CD4-positive, CD25-positive, alpha-beta regulatory T cell (primary cell): ENCODE measurements around the gene BPIFB3. TPM values are rescaled to one million over a fixed set of nuclear protein-coding genes. Genes with fewer than 3 reads are reported as not detected.
"Not testable (repeated sequence)": the region's sequence is repeated elsewhere in the genome, so short reads cannot be mapped to it uniquely, and the experiment has no call there.

Experiments used
- ATAC-seq, 2 donors: fragments of 150-1000 bp; cut with Tn5 transposase; one replicate each; pipeline ENCODE4 v1.10.0; 2021; ENCODE audit warnings: low read depth in 2 of 2, moderate number of reproducible peaks in 2 of 2, moderate library complexity in 1 of 2
- DNase-seq, 3 donors: peaks; one replicate each; pipeline versions ENCODE4 v3.0.0 to v3.0.0-alpha.2; 2012 to 2022; ENCODE audit warnings: mixed read lengths in 1 of 3
- H3K27ac ChIP-seq: one replicate; pipeline ENCODE4 v1.7.0; 2013; ENCODE audit warnings: mild to moderate bottlenecking, low read length; ENCODE audit not compliant: insufficient read depth, poor library complexity, severe bottlenecking
- H3K27me3 ChIP-seq: one replicate; pipeline ENCODE4 v1.7.0; 2013; ENCODE audit warnings: low read length; ENCODE audit not compliant: control insufficient read depth, insufficient read depth
- H3K36me3 ChIP-seq: one replicate; pipeline ENCODE4 v1.7.0; 2013; ENCODE audit warnings: mild to moderate bottlenecking, low read length, moderate library complexity; ENCODE audit not compliant: control insufficient read depth, insufficient read depth
- H3K4me1 ChIP-seq: 2 replicates; pipeline ENCODE4 v1.7.0; 2013; ENCODE audit warnings: mild to moderate bottlenecking, low read length; ENCODE audit not compliant: insufficient read depth, control insufficient read depth, poor library complexity, severe bottlenecking
- H3K4me3 ChIP-seq: one replicate; pipeline ENCODE4 v1.7.0; 2013; ENCODE audit warnings: low read depth, mild to moderate bottlenecking, low read length, moderate library complexity
- H3K9me3 ChIP-seq, 2 experiments: 1 replicate in 1 of 2; 2 replicates in 1 of 2; pipeline ENCODE4 v1.7.0; 2013; ENCODE audit warnings: low read length in 2 of 2, mild to moderate bottlenecking in 1 of 2, moderate library complexity in 1 of 2; ENCODE audit not compliant: control insufficient read depth in 2 of 2
- H3K27ac Mint-ChIP-seq, 3 donors: one replicate each; pipeline ENCODE4 v1.8.0; 2020 to 2022; ENCODE audit warnings: mild to moderate bottlenecking in 3 of 3, mixed read lengths in 3 of 3, moderate library complexity in 2 of 3
- H3K27me3 Mint-ChIP-seq: one replicate; pipeline ENCODE4 v1.8.0; 2022; ENCODE audit warnings: mild to moderate bottlenecking, mixed read lengths
- H3K36me3 Mint-ChIP-seq: one replicate; pipeline ENCODE4 v1.8.0; 2020; ENCODE audit warnings: mixed read lengths
- H3K4me1 Mint-ChIP-seq, 4 donors: one replicate each; pipeline ENCODE4 v1.8.0; 2020 to 2022; ENCODE audit warnings: mixed read lengths in 4 of 4, mild to moderate bottlenecking in 1 of 4
- H3K4me3 Mint-ChIP-seq, 4 donors: one replicate each; pipeline ENCODE4 v1.8.0; 2020 to 2022; ENCODE audit warnings: mild to moderate bottlenecking in 4 of 4, mixed read lengths in 4 of 4, moderate library complexity in 3 of 4
- H3K9me3 Mint-ChIP-seq, 7 donors: one replicate each; pipeline ENCODE4 v1.8.0; 2020 to 2022; ENCODE audit warnings: mixed read lengths in 7 of 7, mild to moderate bottlenecking in 3 of 7, moderate library complexity in 2 of 7
- polyA plus RNA-seq, 4 donors: library from polyadenylated mRNA; unstranded; fragments of 300-500 nt; fragmentation: Illumina TruSeq; gene quantifications; one replicate each; pipeline ENCODE4 v1.2.3, GENCODE V29; 2021
- total RNA-seq: library from RNA; stranded (reverse); gene quantifications from one replicate; pipeline ENCODE4 v1.2.3, GENCODE V29; 2022

The BPIFB3 gene
- total and polyA plus RNA-seq, 5 donors from 2014 or later: not detected

DNA sequence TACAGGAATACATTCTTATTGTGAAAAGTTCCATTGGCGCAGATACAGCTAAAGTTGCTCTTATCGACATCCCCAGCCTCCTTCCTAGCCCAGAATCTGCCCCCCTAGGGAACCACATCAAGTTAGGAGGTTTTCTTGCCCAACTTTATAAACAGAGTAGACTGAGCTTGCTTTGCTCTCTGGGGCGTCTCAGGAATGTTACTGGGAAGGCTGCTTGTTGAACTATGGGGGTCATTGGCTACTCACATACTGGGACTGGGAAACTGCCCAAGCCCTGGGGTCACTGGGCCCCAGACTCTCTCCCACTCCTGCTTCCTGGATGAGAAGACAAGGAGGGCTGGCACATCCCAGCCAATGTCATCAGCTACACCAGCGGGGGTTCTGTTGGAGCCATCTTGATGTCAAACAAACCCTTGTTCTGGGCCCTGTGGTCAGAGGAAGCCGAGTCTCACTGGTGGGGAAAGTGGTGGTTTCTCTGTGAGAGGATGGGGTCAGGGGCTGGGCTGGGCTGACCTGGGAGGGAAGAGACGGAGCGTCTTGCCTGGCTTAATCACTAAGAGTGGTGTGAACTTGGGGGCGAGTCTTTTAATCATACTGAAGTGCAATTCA lies 51.7 kb downstream of the BPIFB3 start:
- Histone ChIP-seq H3K27me3 (no peaks in the 10 kb centered on the region), H3K36me3 (no peaks in the 10 kb centered on the region), H3K4me3 (no peak overlapping the region), H3K27ac (no peak overlapping the region), H3K9me3 (no peaks in the 10 kb centered on the region), H3K4me1 (no peaks in the 10 kb centered on the region)
- no peaks in the 10 kb centered on the region for H3K36me3 Mint-ChIP-seq
- no peak for ATAC-seq
- H3K4me1 Mint-ChIP-seq: no peaks in the 10 kb centered on the region
- no peak overlapping the region for H3K27ac Mint-ChIP-seq
- no peak for DNase-seq
- no peaks in the 10 kb centered on the region for H3K9me3 Mint-ChIP-seq
- peaks cover 10% of the 10 kb centered on the region for H3K27me3 Mint-ChIP-seq
- no peak overlapping the region for H3K4me3 Mint-ChIP-seq

DNA sequence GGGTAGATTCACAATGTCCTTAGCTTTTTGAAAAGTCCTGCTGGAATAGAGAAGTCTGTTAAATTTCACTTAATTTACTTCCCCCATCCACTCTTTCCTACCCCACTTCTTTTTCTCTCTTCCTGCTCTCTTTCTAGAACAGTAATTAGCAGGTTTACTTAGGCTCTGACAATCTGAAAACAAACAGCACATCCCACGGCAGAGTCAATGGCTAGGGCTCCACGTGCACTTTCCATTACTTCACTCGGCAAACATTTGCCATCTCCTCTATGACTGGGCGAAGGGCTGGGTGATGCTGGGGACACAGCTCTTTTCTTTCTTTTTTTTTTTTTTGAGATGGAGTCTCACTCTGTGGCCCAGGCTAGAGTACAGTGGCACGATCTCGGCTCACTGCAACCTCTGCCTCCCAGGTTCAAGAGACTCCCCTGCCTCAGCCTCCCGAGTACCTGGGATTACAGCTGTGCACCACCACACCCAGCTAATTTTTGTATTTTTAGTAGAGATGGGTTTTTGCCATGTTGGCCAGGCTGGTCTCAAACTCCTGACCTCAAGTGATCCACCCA lies 52.4 kb downstream of the BPIFB3 start:
- H3K4me3 Mint-ChIP-seq, H3K9me3 Mint-ChIP-seq, H3K4me1 Mint-ChIP-seq, H3K27me3 ChIP-seq, H3K4me1 ChIP-seq, H3K4me3 ChIP-seq, H3K36me3 Mint-ChIP-seq, H3K27ac Mint-ChIP-seq, H3K27ac ChIP-seq, H3K36me3 ChIP-seq, ATAC-seq, DNase-seq, H3K27me3 Mint-ChIP-seq, H3K9me3 ChIP-seq: not testable (repeated sequence)

DNA sequence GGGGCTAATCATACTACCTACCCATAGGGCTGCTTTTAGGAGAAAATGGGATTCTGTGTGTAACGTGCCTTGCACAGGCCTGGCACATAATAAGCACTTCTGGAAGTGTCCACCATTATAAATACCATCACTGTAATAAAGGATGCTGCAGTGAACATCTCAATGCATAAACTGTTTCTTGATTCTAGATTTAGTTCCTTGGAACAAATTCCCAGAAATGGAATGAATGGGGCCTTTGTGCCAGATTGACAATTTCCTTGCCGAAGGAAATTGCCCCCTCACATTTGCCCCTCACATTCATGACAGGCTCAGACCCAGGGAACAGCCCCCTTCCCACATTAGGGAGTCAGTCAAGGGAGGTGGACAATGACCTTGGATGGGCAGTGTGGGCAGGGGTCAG lies 55.0 kb downstream of the BPIFB3 start:
- no peaks in the 10 kb centered on the region for H3K9me3 ChIP-seq
- H3K36me3 ChIP-seq: no peaks in the 10 kb centered on the region
- Mint-ChIP-seq H3K4me3 (no peak overlapping the region), H3K36me3 (no peaks in the 10 kb centered on the region), H3K4me1 (no peaks in the 10 kb centered on the region), H3K9me3 (no peaks in the 10 kb centered on the region), H3K27ac (no peak overlapping the region), H3K27me3 (peaks cover 11% of the 10 kb centered on the region)
- ATAC-seq: no peak
- H3K27me3 ChIP-seq: no peaks in the 10 kb centered on the region
- H3K4me1 ChIP-seq: no peaks in the 10 kb centered on the region
- no peak for DNase-seq
- H3K4me3 ChIP-seq: no peak overlapping the region
- no peak overlapping the region for H3K27ac ChIP-seq

DNA sequence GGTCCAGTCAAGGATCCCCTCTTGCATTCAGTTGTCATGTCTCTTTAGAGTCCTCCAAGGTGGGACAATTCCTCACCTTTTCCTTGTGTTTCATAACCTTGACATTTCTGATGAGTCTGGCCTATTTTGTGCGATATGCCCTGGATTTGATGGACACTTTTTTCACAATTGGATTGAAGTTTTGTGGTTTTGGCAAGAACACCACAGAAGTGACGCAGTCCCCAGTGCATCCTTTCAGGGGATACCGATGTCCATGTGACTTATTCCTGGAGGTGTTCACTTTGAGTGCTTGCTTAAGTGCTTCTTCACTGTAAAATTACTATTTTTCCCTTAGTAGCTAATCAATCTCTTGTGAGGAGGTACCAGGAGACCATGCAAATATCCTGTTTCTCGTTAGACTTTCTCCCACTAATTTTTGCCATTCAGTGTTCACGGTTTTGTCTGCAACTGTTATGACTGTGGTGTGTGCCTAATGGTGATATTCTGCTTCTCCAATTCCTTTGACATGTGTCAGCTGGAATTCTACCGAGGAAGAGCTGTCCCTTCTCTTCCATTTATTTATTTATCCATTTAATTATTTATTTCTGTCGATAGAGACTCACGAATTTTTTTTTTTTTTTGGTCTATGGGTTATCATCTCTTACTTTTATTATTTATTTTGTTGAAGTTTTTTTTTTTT lies 56.6 kb downstream of the BPIFB3 start:
- no peaks in the 10 kb centered on the region for H3K9me3 ChIP-seq
- H3K27ac ChIP-seq: no peak overlapping the region
- Mint-ChIP-seq H3K36me3 (no peaks in the 10 kb centered on the region), H3K27ac (peak overlapping the region in 1 of 3 donors; percentile 36), H3K4me1 (no peaks in the 10 kb centered on the region), H3K4me3 (no peak overlapping the region), H3K9me3 (no peaks in the 10 kb centered on the region), H3K27me3 (peaks cover 16% of the 10 kb centered on the region)
- H3K4me3 ChIP-seq: no peak overlapping the region
- no peaks in the 10 kb centered on the region for H3K27me3 ChIP-seq
- DNase-seq (no peak), ATAC-seq (no peak)
- H3K4me1 ChIP-seq: no peaks in the 10 kb centered on the region
- H3K36me3 ChIP-seq: no peaks in the 10 kb centered on the region

DNA sequence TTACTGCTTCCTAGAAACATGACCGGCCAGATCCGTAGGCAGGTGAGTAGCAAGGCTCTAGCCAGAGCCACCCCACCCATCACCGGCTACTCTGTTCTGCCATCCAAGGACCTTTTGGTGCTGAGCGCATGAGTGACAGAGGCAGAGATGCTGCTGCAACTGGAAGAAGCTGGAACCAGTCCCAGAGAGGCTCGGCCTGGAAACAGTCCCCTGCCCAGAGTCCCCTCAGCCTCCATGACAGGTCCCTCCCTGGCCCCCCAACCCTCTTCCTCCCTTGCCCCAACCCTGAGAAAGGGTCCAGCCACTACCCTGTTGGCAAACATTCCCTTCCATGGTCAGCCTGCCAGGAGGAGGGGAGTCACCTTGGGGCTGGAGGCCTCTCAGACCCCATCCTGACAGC lies 57.6 kb downstream of the BPIFB3 start:
- Mint-ChIP-seq H3K9me3 (peaks cover 0 to under 1% (median 0%) of the 10 kb centered on the region in 7 donors), H3K4me1 (no peaks in the 10 kb centered on the region), H3K27me3 (peaks cover 16% of the 10 kb centered on the region), H3K27ac (no peak overlapping the region), H3K4me3 (no peak overlapping the region), H3K36me3 (no peaks in the 10 kb centered on the region)
- Histone ChIP-seq H3K27me3 (no peaks in the 10 kb centered on the region), H3K4me3 (no peak overlapping the region), H3K36me3 (no peaks in the 10 kb centered on the region), H3K9me3 (no peaks in the 10 kb centered on the region), H3K27ac (no peak overlapping the region), H3K4me1 (no peaks in the 10 kb centered on the region)
- ATAC-seq (no peak), DNase-seq (no peak)

DNA sequence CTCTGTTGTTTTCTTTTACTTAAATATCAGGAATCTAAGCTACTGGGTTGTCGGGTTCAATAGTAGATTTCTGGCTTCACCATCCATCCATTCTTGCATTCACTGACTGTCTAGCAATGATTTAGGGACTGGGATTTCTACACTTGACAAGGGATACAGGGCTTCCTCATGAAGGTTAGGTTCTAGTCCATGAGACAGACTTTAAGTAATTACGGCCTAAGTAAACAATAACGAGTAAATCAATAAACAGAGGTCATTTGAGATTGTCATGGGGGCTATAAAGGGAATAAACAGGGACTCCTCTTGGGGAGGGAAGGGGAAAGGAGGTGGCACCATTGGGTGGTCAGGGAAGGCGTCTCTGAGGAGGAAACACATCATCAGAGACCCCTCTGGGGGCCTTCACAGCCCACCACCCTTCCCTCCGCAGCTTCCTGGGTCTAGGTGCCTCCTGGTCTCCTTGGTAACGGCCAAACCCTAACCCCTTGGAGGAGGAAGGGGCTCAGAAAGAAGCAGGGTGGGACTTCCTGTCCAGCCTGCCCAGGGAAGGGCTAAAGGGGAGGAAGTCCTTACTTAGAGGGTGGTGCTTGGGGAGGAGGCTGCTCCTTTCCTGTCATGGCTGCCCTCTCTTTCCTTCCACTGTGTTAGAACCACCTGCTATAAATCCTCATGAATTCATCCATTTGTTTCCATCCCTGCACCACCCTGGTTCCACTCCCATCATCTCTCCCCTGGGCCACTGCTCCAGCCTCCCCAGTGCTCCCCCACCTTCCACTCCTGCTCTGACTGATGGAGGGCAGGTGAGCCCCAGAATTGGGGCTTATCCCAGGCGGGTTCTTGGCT lies 59.1 kb downstream of the BPIFB3 start:
- Mint-ChIP-seq H3K27me3 (peaks cover 11% of the 10 kb centered on the region), H3K4me1 (no peaks in the 10 kb centered on the region), H3K9me3 (peaks cover 0 to 1% (median 0%) of the 10 kb centered on the region in 7 donors), H3K27ac (no peak overlapping the region), H3K4me3 (no peak overlapping the region), H3K36me3 (no peaks in the 10 kb centered on the region)
- Histone ChIP-seq H3K27me3 (no peaks in the 10 kb centered on the region), H3K27ac (no peak overlapping the region), H3K4me3 (no peak overlapping the region), H3K9me3 (no peaks in the 10 kb centered on the region), H3K36me3 (no peaks in the 10 kb centered on the region), H3K4me1 (no peaks in the 10 kb centered on the region)
- no peak for DNase-seq
- no peak for ATAC-seq

DNA sequence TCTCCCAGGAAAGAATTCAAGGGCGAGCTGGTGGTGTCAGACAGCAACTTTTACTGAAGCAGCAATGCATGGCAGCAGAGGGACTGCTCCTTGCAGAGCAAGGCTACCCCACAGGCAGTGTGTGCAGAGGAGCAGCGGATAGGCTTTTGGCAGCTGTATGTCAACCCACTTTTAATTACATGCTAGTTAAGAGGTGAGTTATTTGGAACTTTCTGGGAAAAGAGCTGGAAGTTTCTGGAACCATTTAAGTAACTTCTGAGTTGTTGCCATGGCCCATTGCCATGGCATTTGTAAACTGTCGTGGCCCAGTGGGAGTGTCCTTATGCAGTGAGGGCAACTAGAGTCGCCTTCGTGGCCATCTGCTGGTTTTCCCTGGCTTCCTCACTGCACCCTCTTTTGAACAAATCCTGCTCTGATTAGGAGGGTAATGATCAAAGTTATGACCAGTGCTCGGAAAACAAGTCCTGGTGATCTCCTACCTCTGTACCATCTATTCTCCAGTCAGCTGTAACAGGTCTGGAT lies 59.7 kb downstream of the BPIFB3 start:
- no peak overlapping the region for H3K27ac ChIP-seq
- H3K36me3 ChIP-seq: no peaks in the 10 kb centered on the region
- no peak for DNase-seq
- no peaks in the 10 kb centered on the region for H3K4me1 ChIP-seq
- Mint-ChIP-seq H3K27ac (no peak overlapping the region), H3K9me3 (peaks cover 0 to 1% (median 0%) of the 10 kb centered on the region in 7 donors), H3K4me3 (no peak overlapping the region), H3K36me3 (no peaks in the 10 kb centered on the region), H3K4me1 (no peaks in the 10 kb centered on the region), H3K27me3 (peaks cover 11% of the 10 kb centered on the region)
- no peak overlapping the region for H3K4me3 ChIP-seq
- H3K27me3 ChIP-seq: no peaks in the 10 kb centered on the region
- H3K9me3 ChIP-seq: no peaks in the 10 kb centered on the region
- no peak for ATAC-seq
